Measurements from ENCODE around the gene COL6A5. TPM values are rescaled to one million over a fixed set of nuclear protein-coding genes. Genes with fewer than 3 reads are reported as not detected.

The COL6A5 gene
- polyA plus RNA-seq, 1 of the 3 experiments (the other 2 are of a cell fraction), result not detected

DNA sequence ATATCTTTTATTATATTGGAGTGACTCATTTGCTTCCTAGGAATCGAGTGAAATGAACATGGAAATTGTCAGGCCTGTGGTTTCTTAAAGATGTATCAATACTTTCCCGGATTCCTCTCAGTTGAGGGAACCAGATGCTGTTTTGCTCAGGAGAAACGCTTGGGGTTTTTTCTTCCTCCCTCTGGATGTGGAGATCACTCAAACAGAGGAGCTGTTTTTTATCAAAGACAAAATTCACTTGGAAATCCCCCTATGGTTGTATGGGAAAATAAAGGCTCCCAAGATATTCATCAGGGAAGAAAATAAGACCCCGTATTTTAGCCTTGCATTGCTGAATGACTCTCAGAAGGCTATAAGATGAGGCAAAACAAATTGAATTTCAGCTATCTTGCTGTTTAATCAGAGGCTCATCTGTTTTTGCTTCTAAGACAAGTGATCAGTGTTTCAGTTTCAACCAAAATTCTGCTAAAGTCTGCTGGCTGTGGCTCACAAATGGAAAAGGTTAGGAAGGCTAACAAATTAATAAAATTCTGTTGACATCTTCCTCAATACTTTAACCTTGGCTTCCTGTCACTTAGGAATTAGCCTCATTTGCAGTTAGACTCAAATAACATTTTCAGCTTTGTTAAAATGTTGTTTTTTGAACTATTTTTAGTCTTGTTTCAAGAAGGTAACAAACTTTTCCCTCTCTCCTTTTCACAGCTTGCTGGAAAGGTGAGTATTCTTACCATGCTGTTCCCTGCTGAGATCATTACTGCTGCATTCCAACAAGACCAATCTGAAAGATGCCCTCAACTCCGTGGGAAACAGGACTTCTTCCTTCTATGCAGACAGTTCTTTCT is 83.6 kb downstream of the COL6A5 start:
- Histone ChIP-seq H3K9ac (no peak overlapping the region), H3K36me3 (replicated peaks in 1 of 2; ENCODE audit: control insufficient read depth in 1 of 2, insufficient read depth in 2 of 2, low read length in 1 of 2) (no peaks in the 10 kb centered on the region), H4K20me1 (ENCODE audit: insufficient read depth) (no peaks in the 10 kb centered on the region), H3K9me3 (no peaks in the 10 kb centered on the region), H3K27ac (ENCODE audit: low read depth in 2 of 2, low read length in 1 of 2) (no peak overlapping the region), H3K4me3 (ENCODE audit: low read depth in 2 of 2, low read length in 1 of 2) (no peak overlapping the region), H3F3A (replicated peaks; ENCODE audit: insufficient read depth) (no peaks in the 10 kb centered on the region), H2AFZ (ENCODE audit: low read depth) (no peak overlapping the region), H3K4me1 (ENCODE audit: control insufficient read depth in 1 of 2, insufficient read depth in 2 of 2, low read depth in 1 of 2, low read length in 1 of 2) (no peaks in the 10 kb centered on the region; a peak in 1 of 4 replicates), H3K4me2 (no peak overlapping the region), H3K79me2 (ENCODE audit: insufficient read depth) (no peaks in the 10 kb centered on the region), H3K9me2 (no peaks in the 10 kb centered on the region), H3K27me3 (ENCODE audit: insufficient read depth) (no peaks in the 10 kb centered on the region)
- TF ChIP-seq RXRA (IDR thresholded peaks at IDR 0.05; ENCODE audit: borderline replicate concordance, low read depth), result no peak
- peak; percentile 28; the same call in 1 of the 2 replicates for TF ChIP-seq GATA2 (CRISPR knock-in tag; IDR thresholded peaks at IDR 0.05)
- TF ChIP-seq EP300 (IDR thresholded peaks at IDR 0.05; ENCODE audit: borderline replicate concordance in 1 of 2, low read depth in 1 of 2, low read length in 1 of 2), result no peak
- no peak for DNase-seq
- POLR2A ChIA-PET, result no interaction called here
- 12% methylated on average over 5 of the region's 5 CpGs for WGBS (ENCODE audit: low lambda C conversion rate)
- CTCF ChIA-PET, result interaction anchor here (1.2 kb wide), 1 partner anchor 153 kb away, joined by 3 read pairs; no protein-coding TSS in a partner anchor

GRCh38 chr3:130429713-130430023 is 84.2 kb downstream of the COL6A5 start:
- no peak overlapping the region for H3K27ac ChIP-seq (ENCODE audit: low read depth in 2 of 2, low read length in 1 of 2)
- ChIA-PET POLR2A (no interaction called here), CTCF (interaction anchor here (1.2 kb wide), 1 partner anchor 154 kb away, joined by 3 read pairs; no protein-coding TSS in a partner anchor)
- H3K4me1 ChIP-seq (ENCODE audit: control insufficient read depth in 1 of 2, insufficient read depth in 2 of 2, low read depth in 1 of 2, low read length in 1 of 2), result no peaks in the 10 kb centered on the region; a peak in 1 of 4 replicates
- no peaks in the 10 kb centered on the region for H3K27me3 ChIP-seq (ENCODE audit: insufficient read depth)
- H3K9ac ChIP-seq, result no peak overlapping the region
- no peak overlapping the region for H3K4me3 ChIP-seq (ENCODE audit: low read depth in 2 of 2, low read length in 1 of 2)
- WGBS (ENCODE audit: low lambda C conversion rate), result 19% methylated on average over 2 of the region's 2 CpGs
- no peak for DNase-seq
- H3K9me3 ChIP-seq, result no peaks in the 10 kb centered on the region
- TF ChIP-seq RXRA (IDR thresholded peaks at IDR 0.05; ENCODE audit: borderline replicate concordance, low read depth) (no peak), SIN3A (IDR thresholded peaks at IDR 0.05; ENCODE audit: borderline replicate concordance, low read depth, low read length) (no peak), NFIC (IDR thresholded peaks at IDR 0.05; ENCODE audit: borderline replicate concordance) (no peak), FOXM1 (IDR thresholded peaks at IDR 0.05; ENCODE audit: low read depth) (no peak), CHD2 (IDR thresholded peaks at IDR 0.05; ENCODE audit: low read length, partially characterized antibody) (no peak), EP300 (IDR thresholded peaks at IDR 0.05; ENCODE audit: borderline replicate concordance in 1 of 2, low read depth in 1 of 2, low read length in 1 of 2) (no peak), SMC3 (IDR thresholded peaks at IDR 0.05; ENCODE audit: low read depth, low read length) (no peak), TEAD4 (IDR thresholded peaks at IDR 0.05; ENCODE audit: borderline replicate concordance, insufficient read depth) (no peak), RAD21 (IDR thresholded peaks at IDR 0.05; ENCODE audit: low read length) (no peak), YY1 (IDR thresholded peaks at IDR 0.05; ENCODE audit: low read depth) (no peak), TCF12 (IDR thresholded peaks at IDR 0.05) (no peak), RCOR1 (IDR thresholded peaks at IDR 0.05; ENCODE audit: low read length) (no peak)
- TF ChIP-seq, protein P1, sequence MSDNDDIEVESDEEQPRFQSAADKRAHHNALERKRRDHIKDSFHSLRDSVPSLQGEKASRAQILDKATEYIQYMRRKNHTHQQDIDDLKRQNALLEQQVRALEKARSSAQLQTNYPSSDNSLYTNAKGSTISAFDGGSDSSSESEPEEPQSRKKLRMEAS (IDR thresholded peaks at IDR 0.05; ENCODE audit: low read depth), result no peak
- TF ChIP-seq, protein P2, sequence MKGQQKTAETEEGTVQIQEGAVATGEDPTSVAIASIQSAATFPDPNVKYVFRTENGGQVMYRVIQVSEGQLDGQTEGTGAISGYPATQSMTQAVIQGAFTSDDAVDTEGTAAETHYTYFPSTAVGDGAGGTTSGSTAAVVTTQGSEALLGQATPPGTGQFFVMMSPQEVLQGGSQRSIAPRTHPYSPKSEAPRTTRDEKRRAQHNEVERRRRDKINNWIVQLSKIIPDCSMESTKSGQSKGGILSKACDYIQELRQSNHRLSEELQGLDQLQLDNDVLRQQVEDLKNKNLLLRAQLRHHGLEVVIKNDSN (IDR thresholded peaks at IDR 0.05; ENCODE audit: borderline replicate concordance, low read depth), result no peak
- no peaks in the 10 kb centered on the region for H3K79me2 ChIP-seq (ENCODE audit: insufficient read depth)
- no peaks in the 10 kb centered on the region for H3K9me2 ChIP-seq
- no peaks in the 10 kb centered on the region for H3K36me3 ChIP-seq (replicated peaks in 1 of 2; ENCODE audit: control insufficient read depth in 1 of 2, insufficient read depth in 2 of 2, low read length in 1 of 2)
- H2AFZ ChIP-seq (ENCODE audit: low read depth), result no peak overlapping the region
- no peak overlapping the region for H3K4me2 ChIP-seq
- no peaks in the 10 kb centered on the region for H4K20me1 ChIP-seq (ENCODE audit: insufficient read depth)
- H3F3A ChIP-seq (replicated peaks; ENCODE audit: insufficient read depth), result no peaks in the 10 kb centered on the region

Measured in SK-N-SH (cell line).